ENCODE measurements around the gene CDAN1. TPM values are rescaled to one million over a fixed set of nuclear protein-coding genes. Genes with fewer than 3 reads are reported as not detected.

The CDAN1 gene
- 10 to 100 TPM; 11.0 to 31.6 TPM for total RNA-seq

- DNase-seq = peak; percentile 93
- Histone ChIP-seq H3K4me3 (peak within 1 kb of the TSS; percentile 99), H3K36me3 (peaks cover 4% of the 10 kb centered on the region), H3K9me3 (no peaks in the 10 kb centered on the region), H3K9ac (ENCODE audit: low read depth in 2 of 2, low read length in 2 of 2) (peak within 1 kb of the TSS; percentile 70 to 85), H3K27ac (peak within 1 kb of the TSS; percentile 75), H3K4me1 (peaks cover 5% of the 10 kb centered on the region), H3K27me3 (no peaks in the 10 kb centered on the region)
- TF ChIP-seq CTCF (IDR thresholded peaks at IDR 0.05) = no peak
- intact Hi-C loops (cut with DNase I) = loop anchor here (2.0 kb wide), 1 partner anchor 186 kb away; no protein-coding TSS in a partner anchor
These were observed at the start of gene CDAN1 for GRCh38 chr15:42736793-42737528. Gene CDAN1 (minus strand): TSS chr15:42737128. CDS start chr15:42737102, 26 bp downstream.

GRCh38 chr15:42785569-42785968, 48.6 kb upstream of the CDAN1 start:
- Histone ChIP-seq H3K4me1 (no peaks in the 10 kb centered on the region), H3K9me3 (no peaks in the 10 kb centered on the region), H3K27ac (no peak overlapping the region), H3K4me3 (no peak overlapping the region), H3K27me3 (no peaks in the 10 kb centered on the region), H3K36me3 (no peaks in the 10 kb centered on the region), H3K9ac (ENCODE audit: low read depth in 2 of 2, low read length in 2 of 2) (no peak overlapping the region)
- DNase-seq = no peak
- no peak for TF ChIP-seq CTCF (IDR thresholded peaks at IDR 0.05)
- intact Hi-C loops (cut with DNase I) = no loop called here

GRCh38 chr15:42784705-42785104, 47.8 kb upstream of the CDAN1 start:
- no peak overlapping the region for H3K4me3 ChIP-seq
- H3K9me3 ChIP-seq = no peaks in the 10 kb centered on the region
- no peak for DNase-seq
- TF ChIP-seq CTCF (IDR thresholded peaks at IDR 0.05) = no peak
- H3K4me1 ChIP-seq = no peaks in the 10 kb centered on the region
- no peak overlapping the region for H3K9ac ChIP-seq (ENCODE audit: low read depth in 2 of 2, low read length in 2 of 2)
- H3K27ac ChIP-seq = no peak overlapping the region
- no peaks in the 10 kb centered on the region for H3K36me3 ChIP-seq
- intact Hi-C loops (cut with DNase I) = no loop called here
- no peaks in the 10 kb centered on the region for H3K27me3 ChIP-seq

GRCh38 chr15:42782716-42783115, 45.8 kb upstream of the CDAN1 start:
- DNase-seq = no peak
- TF ChIP-seq CTCF (IDR thresholded peaks at IDR 0.05) = no peak
- Histone ChIP-seq H3K36me3 (no peaks in the 10 kb centered on the region), H3K4me3 (no peak overlapping the region), H3K27ac (no peak overlapping the region), H3K27me3 (no peaks in the 10 kb centered on the region), H3K9ac (ENCODE audit: low read depth in 2 of 2, low read length in 2 of 2) (no peak overlapping the region), H3K4me1 (no peaks in the 10 kb centered on the region), H3K9me3 (no peaks in the 10 kb centered on the region)
- intact Hi-C loops (cut with DNase I) = no loop called here

- no peak overlapping the region for H3K4me3 ChIP-seq
- no peaks in the 10 kb centered on the region for H3K27me3 ChIP-seq
- intact Hi-C loops (cut with DNase I) = no loop called here
- no peak for DNase-seq
- H3K27ac ChIP-seq = no peak overlapping the region
- H3K9ac ChIP-seq (ENCODE audit: low read depth in 2 of 2, low read length in 2 of 2) = no peak overlapping the region
- H3K36me3 ChIP-seq = no peaks in the 10 kb centered on the region
- H3K9me3 ChIP-seq = no peaks in the 10 kb centered on the region
- H3K4me1 ChIP-seq = no peaks in the 10 kb centered on the region
- TF ChIP-seq CTCF (IDR thresholded peaks at IDR 0.05) = no peak
These were observed 38.5 kb upstream of the CDAN1 start for GRCh38 chr15:42775416-42775815.
